ENCODE results near the gene NGEF. TPM values are rescaled to one million over a fixed set of nuclear protein-coding genes. Genes with fewer than 3 reads are reported as not detected.

NGEF gene, protein sequence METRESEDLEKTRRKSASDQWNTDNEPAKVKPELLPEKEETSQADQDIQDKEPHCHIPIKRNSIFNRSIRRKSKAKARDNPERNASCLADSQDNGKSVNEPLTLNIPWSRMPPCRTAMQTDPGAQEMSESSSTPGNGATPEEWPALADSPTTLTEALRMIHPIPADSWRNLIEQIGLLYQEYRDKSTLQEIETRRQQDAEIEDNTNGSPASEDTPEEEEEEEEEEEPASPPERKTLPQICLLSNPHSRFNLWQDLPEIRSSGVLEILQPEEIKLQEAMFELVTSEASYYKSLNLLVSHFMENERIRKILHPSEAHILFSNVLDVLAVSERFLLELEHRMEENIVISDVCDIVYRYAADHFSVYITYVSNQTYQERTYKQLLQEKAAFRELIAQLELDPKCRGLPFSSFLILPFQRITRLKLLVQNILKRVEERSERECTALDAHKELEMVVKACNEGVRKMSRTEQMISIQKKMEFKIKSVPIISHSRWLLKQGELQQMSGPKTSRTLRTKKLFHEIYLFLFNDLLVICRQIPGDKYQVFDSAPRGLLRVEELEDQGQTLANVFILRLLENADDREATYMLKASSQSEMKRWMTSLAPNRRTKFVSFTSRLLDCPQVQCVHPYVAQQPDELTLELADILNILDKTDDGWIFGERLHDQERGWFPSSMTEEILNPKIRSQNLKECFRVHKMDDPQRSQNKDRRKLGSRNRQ
- 0.44 and 4.3 TPM in 2 replicates for total RNA-seq

DNA sequence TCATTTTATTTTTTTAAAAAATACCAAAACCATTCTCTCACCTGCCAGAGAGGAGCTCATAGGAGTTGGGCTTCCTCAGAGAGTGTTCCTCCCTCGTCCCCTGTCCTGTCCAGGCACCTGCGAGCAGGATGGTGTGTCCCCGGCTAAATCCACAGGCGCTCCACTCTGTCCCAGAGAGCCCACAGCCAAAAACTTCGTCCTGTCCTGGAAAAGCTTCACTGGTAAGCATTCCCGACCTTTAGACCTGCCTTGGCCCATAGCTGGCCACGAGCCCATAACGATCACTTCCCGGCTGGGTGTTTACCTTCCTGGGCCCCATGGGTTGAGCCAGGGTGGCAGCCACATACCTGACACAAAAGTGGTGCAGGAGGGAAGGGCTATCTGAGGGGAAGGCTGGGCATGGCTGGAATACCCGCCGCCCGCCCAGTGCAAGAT is at the start of gene NGEF:
Gene NGEF, minus strand, starts transcription at position 230 of the 435 bp plus-strand sequence. CDS start 38,366 bp downstream, outside the sequence.

DNA sequence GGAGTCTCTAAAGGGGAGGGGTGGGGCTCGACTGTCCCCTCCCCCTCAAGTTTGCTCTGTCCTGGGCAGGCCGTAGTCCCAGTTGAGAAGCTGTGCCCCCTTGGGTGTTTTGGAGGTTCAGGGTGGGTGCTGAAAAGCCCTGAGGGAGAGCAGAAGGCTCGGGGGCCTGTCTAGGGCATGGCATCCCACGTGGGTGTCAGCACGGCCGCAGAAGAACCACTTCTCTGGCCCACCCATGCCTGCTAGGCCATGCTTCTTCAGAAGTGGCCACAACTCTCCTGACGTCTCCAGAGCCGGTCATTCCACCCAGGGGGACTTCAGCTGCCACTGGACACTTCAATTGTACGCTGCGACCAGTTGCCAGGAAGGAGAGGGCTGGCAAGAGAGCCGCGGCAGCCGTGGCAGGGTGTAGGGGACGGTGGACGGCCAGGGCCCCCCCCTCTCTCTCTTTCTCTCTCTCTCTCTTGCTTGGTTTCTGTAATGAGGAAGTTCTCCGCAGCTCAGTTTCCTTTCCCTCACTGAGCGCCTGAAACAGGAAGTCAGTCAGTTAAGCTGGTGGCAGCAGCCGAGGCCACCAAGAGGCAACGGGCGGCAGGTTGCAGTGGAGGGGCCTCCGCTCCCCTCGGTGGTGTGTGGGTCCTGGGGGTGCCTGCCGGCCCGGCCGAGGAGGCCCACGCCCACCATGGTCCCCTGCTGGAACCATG is 46.9 kb upstream of the NGEF start, which contains the start of gene INPP5D:
Gene INPP5D, plus strand, starts transcription at position 546 of the 704 bp plus-strand sequence. Its CDS starts 137 bp downstream, at position 683.

DNA sequence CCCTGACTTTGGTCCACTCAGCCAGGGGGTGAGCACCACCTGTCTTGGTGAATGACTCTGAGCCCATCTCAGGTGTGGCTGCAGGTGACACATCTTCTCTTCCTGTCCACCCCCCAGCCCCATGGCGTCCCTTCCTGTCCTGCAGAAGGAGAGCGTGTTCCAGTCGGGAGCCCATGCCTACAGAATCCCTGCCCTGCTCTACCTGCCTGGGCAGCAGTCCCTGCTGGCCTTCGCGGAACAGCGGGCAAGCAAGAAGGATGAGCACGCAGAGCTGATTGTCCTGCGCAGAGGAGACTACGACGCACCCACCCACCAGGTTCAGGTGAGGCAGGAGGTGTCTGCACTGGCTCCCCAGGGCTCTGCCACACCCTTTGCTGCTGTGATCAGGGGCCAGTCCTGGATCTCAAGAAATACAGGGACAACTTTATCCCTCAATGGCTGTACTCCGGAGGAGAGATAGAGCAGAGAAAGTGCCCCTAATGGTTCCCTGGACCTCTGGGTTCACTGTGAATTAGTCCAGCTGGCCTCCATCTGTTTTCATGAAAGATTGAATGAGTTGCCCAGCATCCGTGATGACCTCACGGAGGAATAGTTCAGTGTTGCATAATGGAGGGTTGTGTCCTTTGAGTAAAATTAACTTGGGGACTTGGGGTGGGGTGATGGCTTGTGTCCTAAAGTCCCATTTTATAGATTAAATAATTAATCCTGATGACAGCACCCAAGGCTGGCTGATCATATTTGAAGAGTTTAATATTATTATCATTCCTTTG is 19.7 kb upstream of the NGEF start, which contains the start of gene NEU2:
Gene NEU2, plus strand, starts transcription at position 122 of the 770 bp plus-strand sequence. Its CDS starts 0 bp downstream, at position 122.

DNA sequence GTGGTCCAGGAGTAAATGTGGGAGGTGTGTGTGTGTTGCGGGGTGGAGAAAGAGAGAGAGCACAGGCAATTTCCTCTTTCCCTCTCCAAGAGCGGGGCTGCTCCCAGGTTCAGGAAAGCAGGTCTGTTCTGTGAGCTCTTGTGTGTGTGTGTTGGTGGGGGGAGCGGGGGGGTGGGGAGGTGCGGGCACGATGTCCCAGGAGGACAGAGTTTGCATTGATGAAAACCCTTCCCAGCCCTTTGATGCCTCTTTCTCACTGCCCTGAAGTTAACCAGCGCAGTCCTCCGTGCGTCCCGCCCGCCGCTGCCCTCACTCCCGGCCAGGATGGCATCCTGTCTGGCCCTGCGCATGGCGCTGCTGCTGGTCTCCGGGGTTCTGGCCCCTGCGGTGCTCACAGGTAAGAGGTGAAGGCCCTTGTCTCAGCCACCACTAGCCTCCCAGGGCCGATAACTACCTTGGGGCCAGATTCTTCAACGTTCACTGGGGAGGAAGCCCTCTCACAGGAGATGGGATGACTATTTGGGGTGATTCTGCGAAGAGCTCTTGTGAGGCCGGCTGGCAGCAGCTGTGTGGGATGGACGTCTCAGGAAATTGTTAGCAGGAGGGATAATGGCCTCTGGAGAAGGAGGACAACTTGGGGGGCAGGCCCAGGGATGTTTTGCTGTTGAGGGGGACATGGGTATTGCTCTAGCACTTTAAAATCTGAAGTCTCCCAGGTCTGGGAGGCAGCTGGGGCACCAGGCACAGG is 142.9 kb downstream of the NGEF start, which contains the start of gene SNORC:
Gene SNORC, plus strand, starts transcription at position 247 of the 748 bp plus-strand sequence. Its CDS starts 78 bp downstream, at position 325.

Other genes starting within 250 kb of the NGEF start
- not detected in 2 replicates for gene KCNJ13, start 236.7 kb downstream of the NGEF start, total RNA-seq
- 0.29 and 1.7 TPM in 2 replicates for gene SNORC, start 143.0 kb downstream of the NGEF start, total RNA-seq
- not detected in 2 replicates for gene NEU2, start 19.4 kb upstream of the NGEF start, total RNA-seq
- 0.15 and 1.5 TPM in 2 replicates for gene INPP5D, start 47.1 kb upstream of the NGEF start, total RNA-seq
- 28.1 and 31.0 TPM in 2 replicates for gene ATG16L1, start 238.4 kb upstream of the NGEF start, total RNA-seq

Measured in smooth muscle cell of trachea (primary cell).